Upper lobe of right lung (tissue), 1 donor: ENCODE data around the gene ANKS1A. TPM values are rescaled to one million over a fixed set of nuclear protein-coding genes. Genes with fewer than 3 reads are reported as not detected.
"Not testable (repeated sequence)": the region's sequence is repeated elsewhere in the genome, so short reads cannot be mapped to it uniquely, and the experiment has no call there.

Source experiments
- ATAC-seq: fragments of 200-7000 bp; cut with Tn5 transposase; one replicate; pipeline ENCODE4 v1.9.1; 2020; ENCODE audit warnings: mild to moderate bottlenecking, moderate library complexity
- DNase-seq: peaks from one replicate; pipeline ENCODE4 v3.0.0-alpha.2; 2020
- H3K27ac ChIP-seq: fragments of 200-600 bp; one replicate; pipeline ENCODE4 v1.8.0; 2022
- H3K27me3 ChIP-seq: fragments of 200-600 bp; one replicate; pipeline ENCODE4 v1.8.0; 2022; ENCODE audit warnings: mild to moderate bottlenecking
- H3K36me3 ChIP-seq: fragments of 200-600 bp; one replicate; pipeline ENCODE4 v1.8.0; 2022
- H3K4me1 ChIP-seq: fragments of 200-600 bp; one replicate; pipeline ENCODE4 v1.8.0; 2022
- H3K4me3 ChIP-seq: fragments of 200-600 bp; one replicate; pipeline ENCODE4 v1.8.0; 2022; ENCODE audit warnings: mild to moderate bottlenecking
- H3K9me3 ChIP-seq: fragments of 200-600 bp; one replicate; pipeline ENCODE4 v1.8.0; 2022
- intact Hi-C: fragments of 100-400 bp; cut with DNase I; formaldehyde crosslinking; loops from one replicate; pipeline ENCODE4 v1.11.0; 2022
- total RNA-seq: library from RNA; stranded (reverse); fragmentation: NEBNext Ultra II Directional; extraction: Animal tissue kit (Norgen Biotek cat#: 25700); gene quantifications from one replicate; pipeline ENCODE4 v1.2.1, GENCODE V29; 2021
- TF ChIP-seq, protein P1 (sequence below): fragments of 200-600 bp; IDR thresholded peaks from one replicate; pipeline ENCODE4 v1.8.0; 2022; ENCODE audit warnings: antibody characterized with exemption
- donor health status: DM: no; HTN: yes; CAD: no; lungs with severe emphysema.

The ANKS1A gene
- total RNA-seq, 1 donor from 2014 or later: 59.0 TPM

DNA sequence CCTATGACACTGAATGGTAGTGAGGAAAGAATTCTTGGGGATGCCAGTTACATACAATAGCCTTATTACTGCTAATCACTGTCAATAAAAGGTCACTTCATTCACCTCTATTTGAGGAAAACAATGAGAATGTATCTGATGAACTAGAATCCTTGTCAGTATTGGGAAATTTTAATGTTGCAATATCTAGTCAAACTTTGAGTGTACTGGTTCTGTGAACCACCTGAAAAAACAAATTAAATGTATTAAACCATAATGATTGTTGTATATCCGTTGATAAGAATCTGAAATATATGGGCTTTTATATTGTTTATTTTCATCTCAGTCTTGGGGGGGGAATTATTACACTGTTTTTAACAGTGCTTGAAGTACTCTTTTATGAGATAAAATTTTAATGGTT, 11.8 kb upstream of the ANKS1A start:
- ATAC-seq: no peak
- H3K36me3 ChIP-seq: peaks cover 99% of the 10 kb centered on the region
- no peak for DNase-seq
- H3K27me3 ChIP-seq: no peaks in the 10 kb centered on the region
- H3K4me3 ChIP-seq: no peak overlapping the region
- no peaks in the 10 kb centered on the region for H3K4me1 ChIP-seq
- H3K9me3 ChIP-seq: no peaks in the 10 kb centered on the region
- TF ChIP-seq, protein P1, sequence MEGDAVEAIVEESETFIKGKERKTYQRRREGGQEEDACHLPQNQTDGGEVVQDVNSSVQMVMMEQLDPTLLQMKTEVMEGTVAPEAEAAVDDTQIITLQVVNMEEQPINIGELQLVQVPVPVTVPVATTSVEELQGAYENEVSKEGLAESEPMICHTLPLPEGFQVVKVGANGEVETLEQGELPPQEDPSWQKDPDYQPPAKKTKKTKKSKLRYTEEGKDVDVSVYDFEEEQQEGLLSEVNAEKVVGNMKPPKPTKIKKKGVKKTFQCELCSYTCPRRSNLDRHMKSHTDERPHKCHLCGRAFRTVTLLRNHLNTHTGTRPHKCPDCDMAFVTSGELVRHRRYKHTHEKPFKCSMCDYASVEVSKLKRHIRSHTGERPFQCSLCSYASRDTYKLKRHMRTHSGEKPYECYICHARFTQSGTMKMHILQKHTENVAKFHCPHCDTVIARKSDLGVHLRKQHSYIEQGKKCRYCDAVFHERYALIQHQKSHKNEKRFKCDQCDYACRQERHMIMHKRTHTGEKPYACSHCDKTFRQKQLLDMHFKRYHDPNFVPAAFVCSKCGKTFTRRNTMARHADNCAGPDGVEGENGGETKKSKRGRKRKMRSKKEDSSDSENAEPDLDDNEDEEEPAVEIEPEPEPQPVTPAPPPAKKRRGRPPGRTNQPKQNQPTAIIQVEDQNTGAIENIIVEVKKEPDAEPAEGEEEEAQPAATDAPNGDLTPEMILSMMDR: no peak
- intact Hi-C loops: no loop called here
- no peak overlapping the region for H3K27ac ChIP-seq

DNA sequence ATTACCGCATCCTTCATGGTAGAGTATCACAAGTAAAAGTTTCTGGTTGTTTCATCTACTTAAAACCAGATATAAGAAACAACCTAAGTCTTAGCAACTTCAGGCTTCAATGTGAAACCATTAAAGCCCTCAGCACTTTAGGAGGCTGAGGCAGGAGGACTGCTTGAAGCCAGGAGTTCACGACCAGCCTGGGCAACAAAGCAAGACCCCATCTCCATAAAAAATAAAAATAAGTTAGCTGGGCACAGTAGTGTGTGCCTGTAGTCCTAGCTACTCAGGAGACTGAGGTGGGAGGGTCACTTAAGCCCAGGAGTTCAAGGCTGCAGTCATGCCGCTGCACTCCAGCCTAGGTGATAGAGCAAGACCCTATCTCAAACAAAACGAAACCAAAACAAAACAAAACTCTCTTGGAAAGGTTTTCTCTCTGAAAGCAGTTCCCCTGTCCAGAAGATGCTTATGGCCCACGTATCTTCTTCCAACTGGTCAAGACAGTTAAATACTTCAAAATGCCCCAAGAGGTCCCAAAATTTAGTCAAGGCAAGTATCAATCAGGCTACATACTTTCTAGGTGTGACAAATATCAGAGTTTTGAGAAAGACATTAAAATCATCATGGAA, 11.1 kb upstream of the ANKS1A start:
- DNase-seq (no peak), ATAC-seq (no peak)
- no peaks in the 10 kb centered on the region for H3K9me3 ChIP-seq
- H3K4me1 ChIP-seq: no peaks in the 10 kb centered on the region
- peaks cover 99% of the 10 kb centered on the region for H3K36me3 ChIP-seq
- no peak overlapping the region for H3K4me3 ChIP-seq
- intact Hi-C loops: no loop called here
- TF ChIP-seq, protein P1: no peak
- H3K27ac ChIP-seq: no peak overlapping the region
- no peaks in the 10 kb centered on the region for H3K27me3 ChIP-seq

DNA sequence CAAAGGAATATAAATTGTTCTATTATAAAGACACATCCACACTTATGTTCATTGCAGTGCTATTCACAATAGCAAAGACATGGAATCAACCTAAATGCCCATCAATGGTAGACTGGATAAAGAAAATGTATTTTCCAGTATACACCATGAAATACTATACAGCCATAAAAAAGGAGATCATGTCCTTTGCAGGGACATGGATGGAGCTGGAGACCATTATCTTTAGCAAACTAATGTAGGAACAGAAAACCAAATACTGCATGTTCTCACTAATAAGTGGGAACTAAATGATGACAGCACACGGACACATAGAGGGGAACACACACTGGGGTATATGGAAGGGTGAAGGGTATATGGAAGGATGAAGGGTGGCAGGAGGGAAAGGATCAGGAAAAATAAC, 5.0 kb upstream of the ANKS1A start:
- intact Hi-C loops, ATAC-seq: not testable (repeated sequence)

DNA sequence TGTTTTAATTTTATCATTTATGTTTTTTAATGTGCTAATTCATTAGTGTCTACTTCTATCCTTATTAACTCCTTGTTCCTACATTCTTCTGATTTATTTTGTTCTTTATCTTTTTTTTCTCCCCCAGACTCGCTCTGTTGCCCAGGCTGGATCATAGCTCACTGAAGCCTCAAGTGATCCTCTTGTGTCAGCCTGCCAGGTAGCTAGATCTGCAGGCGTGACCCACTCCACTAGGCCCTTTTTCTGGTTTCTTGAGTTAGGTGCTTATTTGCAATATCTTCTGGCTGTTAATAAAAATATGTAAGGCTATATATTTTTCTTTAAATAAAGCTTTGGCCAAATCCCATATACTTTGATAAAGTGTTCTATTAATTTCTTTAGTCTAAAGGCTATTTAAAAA, 4.1 kb upstream of the ANKS1A start:
- Histone ChIP-seq H3K4me3 (no peak overlapping the region), H3K27ac (no peak overlapping the region), H3K27me3 (no peaks in the 10 kb centered on the region), H3K4me1 (peaks cover 14% of the 10 kb centered on the region), H3K9me3 (no peaks in the 10 kb centered on the region), H3K36me3 (peaks cover 35% of the 10 kb centered on the region)
- no peak for DNase-seq
- TF ChIP-seq, protein P1: no peak
- intact Hi-C loops: no loop called here
- ATAC-seq: no peak

More for the DNA sequence above, 5.0 kb upstream of the ANKS1A start:
- Histone ChIP-seq H3K36me3 (peaks cover 45% of the 10 kb centered on the region), H3K4me1 (peaks cover 14% of the 10 kb centered on the region)
- not testable (repeated sequence) for H3K9me3 ChIP-seq, DNase-seq, H3K27me3 ChIP-seq, H3K27ac ChIP-seq, H3K4me3 ChIP-seq

DNA sequence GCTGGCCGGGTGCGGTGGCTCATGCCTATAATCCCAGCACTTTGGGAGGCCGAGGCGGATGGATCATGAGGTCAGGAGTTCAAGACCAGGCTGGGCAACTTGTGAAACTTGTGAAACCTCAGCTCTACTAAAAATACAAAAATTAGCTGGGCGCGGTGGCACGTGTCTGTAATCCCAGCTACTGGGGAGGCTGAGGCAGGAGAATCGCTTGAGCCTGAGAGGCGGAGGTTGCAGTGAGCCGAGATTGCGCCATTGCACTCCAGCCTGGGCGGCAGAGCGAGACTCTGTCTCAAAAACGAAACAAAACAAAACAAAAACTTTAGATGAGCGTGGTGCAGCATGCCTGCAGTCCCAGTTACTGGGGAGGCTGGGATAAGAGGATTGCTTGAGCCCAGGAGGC, 3.2 kb upstream of the ANKS1A start:
- intact Hi-C loops, ATAC-seq: not testable (repeated sequence)

DNA sequence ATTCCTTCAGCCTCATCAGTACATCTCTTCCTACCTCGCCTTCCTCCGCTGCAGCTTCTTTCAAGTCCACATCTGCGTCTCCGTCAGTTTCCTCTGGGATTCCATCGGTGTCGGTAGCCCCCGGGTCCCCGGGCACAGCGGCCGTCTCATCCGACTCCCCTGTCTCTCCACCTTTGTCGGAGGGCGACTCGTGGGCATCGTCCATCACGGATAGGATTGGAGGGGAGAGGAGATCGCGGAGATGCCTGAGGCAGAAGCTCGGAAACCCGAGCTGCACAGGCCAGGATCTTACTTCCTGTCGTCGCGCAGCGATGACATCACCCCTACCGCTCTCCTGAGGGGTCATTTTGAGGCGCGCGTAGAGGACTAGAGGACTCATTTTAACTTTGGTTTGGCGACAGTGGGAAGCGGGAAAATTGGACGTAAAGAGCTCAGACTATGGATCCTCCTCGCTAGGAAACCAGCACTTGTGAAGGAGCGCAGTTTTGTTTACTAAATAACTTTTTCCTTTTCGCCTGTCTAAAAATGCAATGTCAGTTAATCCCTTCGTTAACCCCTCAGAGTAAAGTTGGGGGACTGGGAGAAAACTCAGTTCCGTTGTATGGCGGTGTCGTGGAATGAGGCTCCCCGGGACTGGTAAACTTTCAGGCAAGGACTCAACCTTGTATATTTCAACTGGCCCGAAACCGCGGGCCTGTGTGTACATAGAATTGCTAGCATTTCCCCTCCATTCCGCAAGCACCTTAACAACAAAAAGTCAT, 1.1 kb upstream of the ANKS1A start, which contains the start of gene TAF11:
Gene TAF11, minus strand, starts transcription at position 290 of the 761 bp plus-strand sequence. Its CDS starts 85 bp downstream, at position 205.
- Histone ChIP-seq H3K27me3 (no peaks in the 10 kb centered on the region), H3K36me3 (peaks cover 6% of the 10 kb centered on the region), H3K9me3 (no peaks in the 10 kb centered on the region), H3K27ac (peak within 1 kb of the TSS; percentile 86), H3K4me3 (peak within 1 kb of the TSS; percentile 76), H3K4me1 (peaks cover 25% of the 10 kb centered on the region)
- ATAC-seq: peak; percentile 92
- DNase-seq: peak; percentile 96
- TF ChIP-seq, protein P1: no peak
- intact Hi-C loops: no loop called here

More for the DNA sequence above, 3.2 kb upstream of the ANKS1A start:
- not testable (repeated sequence) for H3K27ac ChIP-seq, H3K4me3 ChIP-seq, H3K9me3 ChIP-seq, DNase-seq, H3K27me3 ChIP-seq
- Histone ChIP-seq H3K36me3 (peaks cover 27% of the 10 kb centered on the region), H3K4me1 (peaks cover 20% of the 10 kb centered on the region)
